ENCODE data around the gene CACNA2D4. TPM values are rescaled to one million over a fixed set of nuclear protein-coding genes. Genes with fewer than 3 reads are reported as not detected.
A peak's percentile ranks its signal among the peaks of the same experiment; 100 is the strongest.

CACNA2D4 gene
- total RNA-seq, 1 donor from 2014 or later: not detected

GRCh38 chr12:1816730-1817348 lies 101.6 kb downstream of the CACNA2D4 start:
- DNase-seq: no peak
- H3K4me1 Mint-ChIP-seq (ENCODE audit: low read depth, unreplicated experiment): peaks cover 25% of the 10 kb centered on the region
- no peak for TF ChIP-seq CTCF (IDR thresholded peaks at IDR 0.05; ENCODE audit: partially characterized antibody, unreplicated experiment)
- peaks cover 19% of the 10 kb centered on the region for H3K27me3 Mint-ChIP-seq (ENCODE audit: unreplicated experiment)
- peak overlapping the region; percentile 0 for H3K27ac Mint-ChIP-seq (ENCODE audit: unreplicated experiment)
- H3K9me3 Mint-ChIP-seq (ENCODE audit: unreplicated experiment): peaks cover 16% of the 10 kb centered on the region
- no peak overlapping the region for H3K4me3 Mint-ChIP-seq (ENCODE audit: unreplicated experiment)
- peaks cover 6% of the 10 kb centered on the region for H3K36me3 Mint-ChIP-seq (ENCODE audit: unreplicated experiment)

GRCh38 chr12:1815814-1816729 lies 102.4 kb downstream of the CACNA2D4 start:
- peaks cover 25% of the 10 kb centered on the region for H3K4me1 Mint-ChIP-seq (ENCODE audit: low read depth, unreplicated experiment)

GRCh38 chr12:1815108-1815507 lies 103.3 kb downstream of the CACNA2D4 start:
- no peak for DNase-seq
- no peak overlapping the region for H3K27ac Mint-ChIP-seq (ENCODE audit: unreplicated experiment)
- H3K27me3 Mint-ChIP-seq (ENCODE audit: unreplicated experiment): peaks cover 20% of the 10 kb centered on the region
- TF ChIP-seq CTCF (IDR thresholded peaks at IDR 0.05; ENCODE audit: partially characterized antibody, unreplicated experiment): no peak
- H3K36me3 Mint-ChIP-seq (ENCODE audit: unreplicated experiment): peaks cover 6% of the 10 kb centered on the region
- H3K4me3 Mint-ChIP-seq (ENCODE audit: unreplicated experiment): no peak overlapping the region
- peaks cover 11% of the 10 kb centered on the region for H3K9me3 Mint-ChIP-seq (ENCODE audit: unreplicated experiment)
- peaks cover 16% of the 10 kb centered on the region for H3K4me1 Mint-ChIP-seq (ENCODE audit: low read depth, unreplicated experiment)

More at GRCh38 chr12:1815814-1816729, 102.4 kb downstream of the CACNA2D4 start:
- H3K36me3 Mint-ChIP-seq (ENCODE audit: unreplicated experiment): peaks cover 6% of the 10 kb centered on the region
- peaks cover 19% of the 10 kb centered on the region for H3K27me3 Mint-ChIP-seq (ENCODE audit: unreplicated experiment)
- peak overlapping the region; percentile 0 for H3K27ac Mint-ChIP-seq (ENCODE audit: unreplicated experiment)
- H3K4me3 Mint-ChIP-seq (ENCODE audit: unreplicated experiment): no peak overlapping the region
- DNase-seq: no peak
- TF ChIP-seq CTCF (IDR thresholded peaks at IDR 0.05; ENCODE audit: partially characterized antibody, unreplicated experiment): no peak
- H3K9me3 Mint-ChIP-seq (ENCODE audit: unreplicated experiment): peaks cover 16% of the 10 kb centered on the region

- Mint-ChIP-seq H3K27me3 (ENCODE audit: unreplicated experiment) (peaks cover 15% of the 10 kb centered on the region), H3K4me1 (ENCODE audit: low read depth, unreplicated experiment) (peaks cover 8% of the 10 kb centered on the region), H3K4me3 (ENCODE audit: unreplicated experiment) (no peak overlapping the region), H3K36me3 (ENCODE audit: unreplicated experiment) (peaks cover 6% of the 10 kb centered on the region), H3K9me3 (ENCODE audit: unreplicated experiment) (peaks cover 5% of the 10 kb centered on the region), H3K27ac (ENCODE audit: unreplicated experiment) (no peak overlapping the region)
- no peak for TF ChIP-seq CTCF (IDR thresholded peaks at IDR 0.05; ENCODE audit: partially characterized antibody, unreplicated experiment)
- DNase-seq: no peak
Observed at GRCh38 chr12:1814266-1814665, 104.2 kb downstream of the CACNA2D4 start.
